Measurements from ENCODE around the gene WDHD1. TPM values are rescaled to one million over a fixed set of nuclear protein-coding genes. Genes with fewer than 3 reads are reported as not detected.
A peak's percentile ranks its signal among the peaks of the same experiment; 100 is the strongest.

Gene WDHD1
- total RNA-seq, 1 donor = 14.2 TPM

- TF ChIP-seq CTCF (IDR thresholded peaks at IDR 0.05; ENCODE audit: insufficient read depth, low read depth, low read length) = no peak
- H3K4me3 ChIP-seq (ENCODE audit: low read depth, low read length) = no peak overlapping the region
- DNase-seq (ENCODE audit: low read depth) = peak; percentile 40
Observed at GRCh38 chr14:55000381-55000780, 26.5 kb downstream of the WDHD1 start.

GRCh38 chr14:54985156-54985555 lies 41.7 kb downstream of the WDHD1 start:
- TF ChIP-seq CTCF (IDR thresholded peaks at IDR 0.05; ENCODE audit: insufficient read depth, low read depth, low read length) = no peak
- H3K4me3 ChIP-seq (ENCODE audit: low read depth, low read length) = no peak overlapping the region
- no peak for DNase-seq (ENCODE audit: low read depth)

- TF ChIP-seq CTCF (IDR thresholded peaks at IDR 0.05; ENCODE audit: insufficient read depth, low read depth, low read length) = peak; percentile 24
- DNase-seq (ENCODE audit: low read depth) = peak; percentile 21
- no peak overlapping the region for H3K4me3 ChIP-seq (ENCODE audit: low read depth, low read length)
Observed at GRCh38 chr14:54981698-54982097, 45.2 kb downstream of the WDHD1 start.

- no peak overlapping the region for H3K4me3 ChIP-seq (ENCODE audit: low read depth, low read length)
- TF ChIP-seq CTCF (IDR thresholded peaks at IDR 0.05; ENCODE audit: insufficient read depth, low read depth, low read length) = no peak
- no peak for DNase-seq (ENCODE audit: low read depth)
Observed at GRCh38 chr14:54979039-54979438, 47.9 kb downstream of the WDHD1 start.

GRCh38 chr14:54976316-54976715 lies 50.6 kb downstream of the WDHD1 start:
- DNase-seq (ENCODE audit: low read depth) = peak; percentile 82
- no peak overlapping the region for H3K4me3 ChIP-seq (ENCODE audit: low read depth, low read length)
- TF ChIP-seq CTCF (IDR thresholded peaks at IDR 0.05; ENCODE audit: insufficient read depth, low read depth, low read length) = no peak

GRCh38 chr14:54975856-54976255 lies 51.0 kb downstream of the WDHD1 start:
- no peak overlapping the region for H3K4me3 ChIP-seq (ENCODE audit: low read depth, low read length)
- DNase-seq (ENCODE audit: low read depth) = no peak
- TF ChIP-seq CTCF (IDR thresholded peaks at IDR 0.05; ENCODE audit: insufficient read depth, low read depth, low read length) = no peak

- DNase-seq (ENCODE audit: low read depth) = no peak
- TF ChIP-seq CTCF (IDR thresholded peaks at IDR 0.05; ENCODE audit: insufficient read depth, low read depth, low read length) = no peak
- H3K4me3 ChIP-seq (ENCODE audit: low read depth, low read length) = no peak overlapping the region
Observed at GRCh38 chr14:54974788-54975414, 52.0 kb downstream of the WDHD1 start.

Data from fibroblast of villous mesenchyme (primary cell).